HEK293 (cell line): ENCODE measurements around the gene CADPS2.

Source experiments
- CTCF ChIA-PET: fragments of 350-600 bp; formaldehyde crosslinking; extraction: SDS; loops from one replicate; lab custom pipeline; 2021; ENCODE audit warnings: antibody characterized with exemption; lab: Yijun Ruan, JAX
- POLR2A ChIA-PET: fragments of 300-600 bp; formaldehyde crosslinking; extraction: SDS; loops from one replicate; lab custom pipeline; 2020; ENCODE audit warnings: antibody characterized with exemption, inconsistent platforms; lab: Yijun Ruan, JAX
- H3K27ac ChIP-seq: fragments of 200-500 bp; sonication (Bioruptor generic); 2 replicates; pipeline ENCODE4 v1.5.1; 2014; ENCODE audit warnings: low read depth, low read length, control low read depth, inconsistent platforms; ENCODE audit errors: extremely low read depth
- H3K36me3 ChIP-seq, 2 experiments: fragments of 200-500 bp in 1 of 2; sonication (Bioruptor generic) in 1 of 2; 1 replicate in 1 of 2; 2 replicates in 1 of 2; pipeline ENCODE4 v1.5.1; 2014 to 2017; ENCODE audit warnings: inconsistent platforms in 2 of 2, low read length in 2 of 2; ENCODE audit not compliant: control insufficient read depth in 2 of 2, insufficient read depth in 1 of 2
- H3K4me1 ChIP-seq: fragments of 200-500 bp; sonication (Bioruptor generic); 2 replicates; pipeline ENCODE4 v1.5.1; 2014; ENCODE audit warnings: mild to moderate bottlenecking, low read length, inconsistent platforms; ENCODE audit not compliant: control insufficient read depth, insufficient read depth
- H3K4me3 ChIP-seq: 2 replicates; pipeline ENCODE4 v1.5.1; 2011; ENCODE audit warnings: low read depth, mild to moderate bottlenecking, control low read depth, low read length, moderate library complexity
- H3K9me3 ChIP-seq: fragments of 200-500 bp; sonication (Bioruptor generic); 2 replicates; pipeline ENCODE4 v1.5.1; 2014; ENCODE audit warnings: low read depth, low read length, inconsistent platforms; ENCODE audit not compliant: control insufficient read depth, insufficient read depth
- BCL11A ChIP-seq: fragments of 450-650 bp; formaldehyde crosslinking; IDR thresholded peaks from 2 replicates; pipeline ENCODE4 v1.5.1; 2016; ENCODE audit warnings: low read depth, missing biosample characterization, missing genetic modification characterization
- FEZF1 ChIP-seq: fragments of 450-650 bp; formaldehyde crosslinking; IDR thresholded peaks from 2 replicates; pipeline ENCODE4 v1.5.1; 2016; ENCODE audit warnings: missing biosample characterization, missing genetic modification characterization
- KLF16 ChIP-seq: fragments of 450-650 bp; formaldehyde crosslinking; IDR thresholded peaks from 2 replicates; pipeline ENCODE4 v1.5.1; 2017; ENCODE audit warnings: missing biosample characterization, missing genetic modification characterization
- ZFP37 ChIP-seq: fragments of 450-650 bp; formaldehyde crosslinking; IDR thresholded peaks from 2 replicates; pipeline ENCODE4 v1.5.1; 2016; ENCODE audit warnings: missing biosample characterization, missing genetic modification characterization
- ZNF174 ChIP-seq: fragments of 450-650 bp; formaldehyde crosslinking; IDR thresholded peaks from 2 replicates; pipeline ENCODE4 v1.5.0; 2017; ENCODE audit warnings: missing biosample characterization, mild to moderate bottlenecking, missing genetic modification characterization
- ZNF184 ChIP-seq: fragments of 450-650 bp; IDR thresholded peaks from 2 replicates; pipeline ENCODE4 v1.5.1; 2018; ENCODE audit warnings: missing biosample characterization, mild to moderate bottlenecking, missing genetic modification characterization
- ZNF19 ChIP-seq: fragments of 450-650 bp; formaldehyde crosslinking; IDR thresholded peaks from 2 replicates; pipeline ENCODE4; 2016; ENCODE audit warnings: missing biosample characterization, missing genetic modification characterization, low read depth
- ZNF354C ChIP-seq: fragments of 450-650 bp; formaldehyde crosslinking; IDR thresholded peaks from 2 replicates; pipeline ENCODE4 v1.5.1; 2016; ENCODE audit warnings: missing biosample characterization, missing genetic modification characterization, low read depth, borderline replicate concordance
- ZNF48 ChIP-seq: fragments of 450-650 bp; formaldehyde crosslinking; IDR thresholded peaks from 2 replicates; pipeline ENCODE4 v1.5.1; 2016; ENCODE audit warnings: missing biosample characterization, missing genetic modification characterization
- ZNF791 ChIP-seq: fragments of 450-650 bp; formaldehyde crosslinking; IDR thresholded peaks from 2 replicates; pipeline ENCODE4 v1.5.1; 2016; ENCODE audit warnings: missing biosample characterization, missing genetic modification characterization
- ZNF843 ChIP-seq: fragments of 450-650 bp; formaldehyde crosslinking; IDR thresholded peaks from 2 replicates; pipeline ENCODE4 v1.5.1; 2016; ENCODE audit warnings: missing biosample characterization, missing genetic modification characterization
- ZSCAN23 ChIP-seq: fragments of 450-650 bp; formaldehyde crosslinking; IDR thresholded peaks from 2 replicates; pipeline ENCODE4 v1.5.1; 2016; ENCODE audit warnings: missing biosample characterization, missing genetic modification characterization
- TF ChIP-seq, protein P1 (sequence below): fragments of 450-650 bp; formaldehyde crosslinking; IDR thresholded peaks from 2 replicates; pipeline ENCODE4 v1.5.1; 2017; ENCODE audit warnings: missing biosample characterization, missing genetic modification characterization
- TF ChIP-seq, protein P2 (sequence below): fragments of 450-650 bp; formaldehyde crosslinking; conservative IDR thresholded peaks from 2 replicates; pipeline ENCODE4 v1.5.1; 2016; ENCODE audit warnings: low read depth, missing biosample characterization, missing genetic modification characterization
- TF ChIP-seq, protein P3 (sequence below): fragments of 450-650 bp; IDR thresholded peaks from 2 replicates; pipeline ENCODE4 v1.5.1; 2018; ENCODE audit warnings: missing biosample characterization, missing genetic modification characterization

Gene CADPS2

GRCh38 chr7:122413339-122413738 is 472.9 kb downstream of the CADPS2 start:
- H3K4me3 ChIP-seq: no peak overlapping the region
- H3K27ac ChIP-seq: no peak overlapping the region
- POLR2A ChIA-PET: no interaction called here
- TF ChIP-seq, protein P1, sequence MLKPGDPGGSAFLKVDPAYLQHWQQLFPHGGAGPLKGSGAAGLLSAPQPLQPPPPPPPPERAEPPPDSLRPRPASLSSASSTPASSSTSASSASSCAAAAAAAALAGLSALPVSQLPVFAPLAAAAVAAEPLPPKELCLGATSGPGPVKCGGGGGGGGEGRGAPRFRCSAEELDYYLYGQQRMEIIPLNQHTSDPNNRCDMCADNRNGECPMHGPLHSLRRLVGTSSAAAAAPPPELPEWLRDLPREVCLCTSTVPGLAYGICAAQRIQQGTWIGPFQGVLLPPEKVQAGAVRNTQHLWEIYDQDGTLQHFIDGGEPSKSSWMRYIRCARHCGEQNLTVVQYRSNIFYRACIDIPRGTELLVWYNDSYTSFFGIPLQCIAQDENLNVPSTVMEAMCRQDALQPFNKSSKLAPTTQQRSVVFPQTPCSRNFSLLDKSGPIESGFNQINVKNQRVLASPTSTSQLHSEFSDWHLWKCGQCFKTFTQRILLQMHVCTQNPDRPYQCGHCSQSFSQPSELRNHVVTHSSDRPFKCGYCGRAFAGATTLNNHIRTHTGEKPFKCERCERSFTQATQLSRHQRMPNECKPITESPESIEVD (tag by site-specific recombination): no peak
- TF ChIP-seq, protein P2, sequence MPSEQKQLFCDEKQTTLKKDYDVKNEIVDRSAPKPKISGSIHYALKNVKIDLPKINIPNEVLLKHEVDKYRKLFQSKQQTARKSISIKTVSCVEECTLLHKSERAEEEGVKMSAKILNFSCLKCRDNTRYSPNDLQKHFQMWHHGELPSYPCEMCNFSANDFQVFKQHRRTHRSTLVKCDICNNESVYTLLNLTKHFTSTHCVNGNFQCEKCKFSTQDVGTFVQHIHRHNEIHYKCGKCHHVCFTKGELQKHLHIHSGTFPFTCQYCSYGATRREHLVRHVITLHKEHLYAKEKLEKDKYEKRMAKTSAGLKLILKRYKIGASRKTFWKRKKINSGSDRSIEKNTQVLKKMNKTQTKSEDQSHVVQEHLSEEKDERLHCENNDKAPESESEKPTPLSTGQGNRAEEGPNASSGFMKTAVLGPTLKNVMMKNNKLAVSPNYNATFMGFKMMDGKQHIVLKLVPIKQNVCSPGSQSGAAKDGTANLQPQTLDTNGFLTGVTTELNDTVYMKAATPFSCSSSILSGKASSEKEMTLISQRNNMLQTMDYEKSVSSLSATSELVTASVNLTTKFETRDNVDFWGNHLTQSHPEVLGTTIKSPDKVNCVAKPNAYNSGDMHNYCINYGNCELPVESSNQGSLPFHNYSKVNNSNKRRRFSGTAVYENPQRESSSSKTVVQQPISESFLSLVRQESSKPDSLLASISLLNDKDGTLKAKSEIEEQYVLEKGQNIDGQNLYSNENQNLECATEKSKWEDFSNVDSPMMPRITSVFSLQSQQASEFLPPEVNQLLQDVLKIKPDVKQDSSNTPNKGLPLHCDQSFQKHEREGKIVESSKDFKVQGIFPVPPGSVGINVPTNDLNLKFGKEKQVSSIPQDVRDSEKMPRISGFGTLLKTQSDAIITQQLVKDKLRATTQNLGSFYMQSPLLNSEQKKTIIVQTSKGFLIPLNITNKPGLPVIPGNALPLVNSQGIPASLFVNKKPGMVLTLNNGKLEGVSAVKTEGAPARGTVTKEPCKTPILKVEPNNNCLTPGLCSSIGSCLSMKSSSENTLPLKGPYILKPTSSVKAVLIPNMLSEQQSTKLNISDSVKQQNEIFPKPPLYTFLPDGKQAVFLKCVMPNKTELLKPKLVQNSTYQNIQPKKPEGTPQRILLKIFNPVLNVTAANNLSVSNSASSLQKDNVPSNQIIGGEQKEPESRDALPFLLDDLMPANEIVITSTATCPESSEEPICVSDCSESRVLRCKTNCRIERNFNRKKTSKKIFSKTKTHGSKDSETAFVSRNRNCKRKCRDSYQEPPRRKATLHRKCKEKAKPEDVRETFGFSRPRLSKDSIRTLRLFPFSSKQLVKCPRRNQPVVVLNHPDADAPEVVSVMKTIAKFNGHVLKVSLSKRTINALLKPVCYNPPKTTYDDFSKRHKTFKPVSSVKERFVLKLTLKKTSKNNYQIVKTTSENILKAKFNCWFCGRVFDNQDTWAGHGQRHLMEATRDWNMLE (tag by site-specific recombination): no peak
- TF ChIP-seq BCL11A (tag by site-specific recombination): no peak
- no peak for TF ChIP-seq ZNF354C (tag by site-specific recombination)
- no peak for TF ChIP-seq ZNF184 (tag by site-specific recombination)
- TF ChIP-seq ZFP37 (tag by site-specific recombination): no peak
- TF ChIP-seq ZSCAN23 (tag by site-specific recombination): no peak
- no peak for TF ChIP-seq ZNF174 (tag by site-specific recombination)
- no peak for TF ChIP-seq ZNF791 (tag by site-specific recombination)
- no peak for TF ChIP-seq ZNF48
- no peak for TF ChIP-seq ZNF843 (tag by site-specific recombination)
- no peak for TF ChIP-seq KLF16 (tag by site-specific recombination)
- TF ChIP-seq, protein P3, sequence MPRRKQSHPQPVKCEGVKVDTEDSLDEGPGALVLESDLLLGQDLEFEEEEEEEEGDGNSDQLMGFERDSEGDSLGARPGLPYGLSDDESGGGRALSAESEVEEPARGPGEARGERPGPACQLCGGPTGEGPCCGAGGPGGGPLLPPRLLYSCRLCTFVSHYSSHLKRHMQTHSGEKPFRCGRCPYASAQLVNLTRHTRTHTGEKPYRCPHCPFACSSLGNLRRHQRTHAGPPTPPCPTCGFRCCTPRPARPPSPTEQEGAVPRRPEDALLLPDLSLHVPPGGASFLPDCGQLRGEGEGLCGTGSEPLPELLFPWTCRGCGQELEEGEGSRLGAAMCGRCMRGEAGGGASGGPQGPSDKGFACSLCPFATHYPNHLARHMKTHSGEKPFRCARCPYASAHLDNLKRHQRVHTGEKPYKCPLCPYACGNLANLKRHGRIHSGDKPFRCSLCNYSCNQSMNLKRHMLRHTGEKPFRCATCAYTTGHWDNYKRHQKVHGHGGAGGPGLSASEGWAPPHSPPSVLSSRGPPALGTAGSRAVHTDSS (tag by site-specific recombination): no peak
- no peaks in the 10 kb centered on the region for H3K9me3 ChIP-seq
- CTCF ChIA-PET: no interaction called here
- H3K36me3 ChIP-seq: no peaks in the 10 kb centered on the region
- H3K4me1 ChIP-seq: 0 out of 2 replicates have a peak, but pooled peaks cover 3% of the 10 kb centered on the region

GRCh38 chr7:122412883-122413282 is 473.4 kb downstream of the CADPS2 start:
- no peak overlapping the region for H3K27ac ChIP-seq
- H3K4me1 ChIP-seq: 0 out of 2 replicates have a peak, but pooled peaks cover 3% of the 10 kb centered on the region
- no peaks in the 10 kb centered on the region for H3K36me3 ChIP-seq
- CTCF ChIA-PET: no interaction called here
- no peaks in the 10 kb centered on the region for H3K9me3 ChIP-seq
- H3K4me3 ChIP-seq: no peak overlapping the region
- TF ChIP-seq FEZF1 (tag by site-specific recombination) (peak; percentile 8; the same call in 1 of the 2 replicates), ZNF19 (no peak)
- POLR2A ChIA-PET: no interaction called here
